K562 (cell line): ENCODE data around the gene C1orf167.
A peak's percentile ranks its signal among the peaks of the same experiment; 100 is the strongest.

Experiments used
- CBX8 ChIP-seq: fragments of 200-600 bp; sonication (generic); IDR thresholded peaks from 2 replicates; pipeline ENCODE4 v1.6.1; 2012; ENCODE audit warnings: borderline replicate concordance, mixed run types, low read depth, mild to moderate bottlenecking, moderate library complexity, mixed read lengths, low read length, control low read depth, inconsistent platforms; ENCODE audit not compliant: poor library complexity, severe bottlenecking; ENCODE audit errors: extremely low read depth
- ESRRA ChIP-seq: fragments of 450-650 bp; IDR thresholded peaks from 2 replicates; pipeline ENCODE4 v1.6.1; 2014; ENCODE audit warnings: low read depth, mild to moderate bottlenecking, moderate library complexity, borderline replicate concordance
- ETV6 ChIP-seq, 3 experiments: fragments of 150-350 bp in 1 of 3; sonication (generic) in 1 of 3; formaldehyde crosslinking in 1 of 3; IDR thresholded peaks; 2 replicates each; pipeline versions ENCODE4 v1.6.1 to v1.8.0; 2014 to 2022; ENCODE audit warnings: borderline replicate concordance in 2 of 3, low read depth in 2 of 3, antibody characterized with exemption in 1 of 3, low read length in 1 of 3, mild to moderate bottlenecking in 1 of 3, missing genetic modification reagents in 1 of 3
- MITF ChIP-seq: IDR thresholded peaks from 2 replicates; pipeline ENCODE4 v1.6.1; 2014; ENCODE audit warnings: antibody characterized with exemption
- RBM22 ChIP-seq: fragments of 200-400 bp; formaldehyde crosslinking; IDR thresholded peaks from 2 replicates; pipeline ENCODE4 v1.6.1; 2018; ENCODE audit warnings: low read length, low read depth; ENCODE audit not compliant: poor library complexity, severe bottlenecking
- TCF7L2 ChIP-seq: fragments of 150-350 bp; IDR thresholded peaks from 2 replicates; pipeline ENCODE4 v1.6.1; 2016; ENCODE audit warnings: low read depth, mild to moderate bottlenecking, low read length, moderate library complexity

- TF ChIP-seq MITF (no peak), TCF7L2 (no peak), ETV6 (IDR thresholded peaks at IDR 0.05; ENCODE audit: borderline replicate concordance in 1 of 2, low read depth in 2 of 2, low read length in 1 of 2) (no peak), ETV6 (CRISPR knock-in tag; IDR thresholded peaks at IDR 0.05; ENCODE audit: borderline replicate concordance) (no peak), CBX8 (no peak), ESRRA (no peak), RBM22 (peak; percentile 82)
Measured at GRCh38 chr1:11787251-11787803, 25.3 kb downstream of the C1orf167 start.
